Middle frontal gyrus (tissue), 1 donor: ENCODE data around the gene GNG8.

Source experiments
- DNase-seq: peaks from one replicate; pipeline ENCODE4 v3.0.0-alpha.2; 2015; ENCODE audit warnings: low spot score; ENCODE audit errors: extremely low spot score

Gene GNG8

DNA sequence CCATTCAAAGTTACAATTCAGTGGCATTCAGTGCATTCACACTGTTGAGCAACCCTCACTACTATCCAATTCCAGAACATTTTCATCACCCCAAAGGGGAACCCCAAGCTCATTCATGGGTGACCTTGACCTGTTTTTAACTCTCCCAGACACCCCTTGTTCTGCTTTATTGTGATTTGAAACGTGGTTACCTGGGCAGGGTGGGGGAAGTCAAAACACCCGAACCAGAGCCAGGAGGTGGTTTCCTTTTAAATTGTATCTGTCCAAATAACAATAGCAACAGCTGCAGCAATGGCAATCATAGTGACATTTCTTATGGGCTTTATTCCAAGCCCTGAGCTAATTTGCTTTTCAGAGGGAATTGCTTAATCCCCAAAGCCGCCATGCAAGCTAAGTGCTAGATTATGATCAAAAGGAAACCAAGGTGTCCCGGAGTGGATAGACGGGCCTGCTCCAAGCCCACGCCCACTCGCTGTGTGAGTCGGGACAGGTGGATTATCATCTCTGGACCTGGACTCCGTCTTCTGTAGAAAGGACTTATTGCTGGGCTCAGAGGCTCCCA, 17.3 kb downstream of the GNG8 start:
- DNase-seq = no peak

DNA sequence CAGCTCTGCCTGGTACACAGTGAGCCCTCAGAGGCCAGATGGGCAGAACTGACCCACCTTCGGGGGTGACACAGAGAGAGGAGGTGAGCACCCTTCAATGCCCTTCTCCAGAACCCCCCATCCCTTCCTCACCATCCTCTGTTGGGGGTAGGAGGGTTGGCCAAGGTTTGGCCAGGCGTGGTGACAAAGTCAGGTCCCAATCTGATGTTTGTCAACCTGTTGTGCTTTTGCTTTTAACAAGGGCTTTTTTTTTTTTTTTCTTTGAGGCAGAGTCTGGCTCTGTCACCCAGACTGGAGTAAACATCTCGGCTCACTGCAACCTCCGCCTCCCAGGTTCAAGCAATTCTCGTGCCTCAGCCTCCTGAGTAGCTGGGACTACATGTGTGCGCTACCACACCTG, 18.4 kb downstream of the GNG8 start:
- no peak for DNase-seq

DNA sequence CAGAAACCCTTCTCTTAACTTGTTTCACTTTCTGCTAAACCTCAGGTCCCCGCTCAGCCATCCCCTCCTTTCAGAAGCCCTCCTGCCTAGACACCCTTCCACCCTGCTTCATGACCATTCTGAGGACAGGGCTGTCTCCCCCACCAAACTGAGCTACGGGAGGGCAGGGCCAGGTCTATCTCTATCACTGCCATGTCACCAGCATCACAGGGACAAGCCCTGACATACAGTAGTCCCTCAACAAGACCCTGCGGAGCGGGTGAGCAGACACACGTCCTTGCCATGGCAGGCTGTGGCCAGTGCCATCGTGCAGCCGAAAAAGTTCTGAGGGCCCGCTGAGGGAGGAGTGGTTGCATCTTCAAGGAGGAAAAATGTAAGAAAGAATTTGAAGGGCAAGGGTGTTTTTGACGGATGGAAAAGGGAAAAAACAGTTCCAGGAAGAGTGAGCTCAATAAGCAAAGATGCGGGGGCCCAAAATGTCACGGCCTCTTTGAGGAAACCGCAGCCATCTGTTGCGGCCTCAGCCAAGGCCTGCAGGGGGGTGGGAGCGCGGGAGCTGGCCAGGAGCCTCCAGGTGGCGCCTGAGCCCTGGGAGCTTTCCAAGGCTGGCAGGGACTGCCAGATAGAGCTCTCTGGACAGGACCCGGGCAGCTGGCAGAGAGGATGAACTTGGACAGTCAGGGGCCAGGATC, 19.2 kb downstream of the GNG8 start:
- DNase-seq = no peak

DNA sequence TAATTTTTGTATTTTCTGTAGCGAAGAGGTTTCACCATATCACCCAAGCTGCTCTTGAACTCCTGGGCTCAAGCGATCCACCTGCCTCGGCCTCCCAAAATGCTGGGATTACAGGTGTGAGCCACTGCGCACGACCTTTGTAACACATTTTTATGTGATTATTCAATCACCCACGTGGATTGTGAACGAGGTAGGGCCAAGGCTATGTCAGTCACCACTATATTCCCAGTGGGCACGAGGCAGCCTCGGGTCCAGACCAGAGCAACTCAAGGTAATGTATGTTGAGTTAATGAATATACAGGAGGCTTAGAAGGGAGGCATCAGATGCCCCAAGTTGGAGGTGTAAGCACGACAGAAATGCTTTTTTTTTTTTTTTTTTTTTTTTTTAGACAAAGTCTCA, 20.0 kb downstream of the GNG8 start:
- no peak for DNase-seq

DNA sequence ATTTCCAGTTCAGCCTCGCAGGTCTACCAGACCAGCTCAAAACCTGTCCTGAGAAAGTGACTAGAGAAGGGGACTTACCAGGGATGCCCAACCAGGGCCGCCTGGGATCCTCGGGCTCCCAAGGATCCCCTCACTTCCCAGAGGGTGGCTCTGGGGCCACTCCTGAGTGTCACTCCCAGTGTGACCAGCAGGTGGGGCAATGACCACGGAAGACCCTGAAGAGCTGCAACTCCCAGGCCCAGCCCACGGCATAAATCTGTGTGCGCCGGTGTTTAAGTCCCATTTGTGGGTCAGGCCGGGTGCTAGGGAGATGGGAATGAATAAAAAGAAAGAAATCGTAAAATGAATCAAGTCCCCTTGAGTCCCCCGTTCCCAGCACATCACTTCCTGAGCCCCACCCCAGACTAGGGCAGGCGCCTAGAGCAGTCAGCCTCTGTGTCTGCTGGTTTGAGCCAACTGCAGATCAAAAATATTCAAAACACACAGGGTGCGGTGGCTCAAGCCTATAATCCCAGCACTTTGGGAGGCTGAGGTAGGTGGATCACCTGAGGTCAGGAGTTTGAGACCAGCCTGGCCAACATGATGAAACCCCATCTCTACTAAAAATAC, 21.8 kb downstream of the GNG8 start:
- DNase-seq = peak; percentile 76

DNA sequence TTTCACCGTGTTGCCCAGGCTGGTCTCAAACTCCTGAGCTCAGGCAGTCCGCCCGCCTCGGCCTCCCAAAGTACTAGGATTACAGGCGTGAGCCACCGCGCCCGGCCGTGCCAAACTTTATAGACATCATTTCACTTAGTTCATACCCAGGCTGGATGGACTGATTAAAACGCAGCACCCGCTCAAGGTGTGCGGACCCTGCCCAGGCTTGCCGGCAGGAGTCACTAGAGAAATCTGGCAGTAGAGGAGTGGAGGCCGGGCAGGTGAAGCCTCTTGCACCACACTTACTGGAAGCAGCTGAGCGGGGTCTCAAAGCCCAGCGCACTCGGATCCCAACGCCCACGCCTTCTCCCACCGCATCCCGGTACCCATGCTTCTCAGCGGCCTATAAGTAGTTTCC, 22.5 kb downstream of the GNG8 start:
- no peak for DNase-seq

DNA sequence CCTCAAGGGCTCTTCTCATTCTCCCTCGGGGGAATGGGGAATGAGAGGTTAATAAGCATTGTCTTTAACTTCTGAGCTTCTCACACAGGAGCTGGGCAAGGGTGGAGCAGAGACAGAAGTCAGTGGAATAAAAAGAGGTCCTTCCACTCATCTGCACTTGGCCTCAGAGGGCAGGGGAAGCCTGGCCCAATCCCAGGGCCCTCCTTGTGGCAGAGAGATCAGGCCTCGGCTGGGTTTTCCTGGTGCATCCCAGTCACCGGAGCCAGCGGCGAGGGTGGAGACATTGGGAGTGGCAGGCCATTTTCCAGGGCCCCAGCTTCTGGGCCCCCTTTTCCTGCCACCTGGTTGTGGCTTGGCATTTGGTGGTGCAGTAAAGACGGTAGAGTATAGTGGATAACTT, 24.2 kb downstream of the GNG8 start:
- DNase-seq = no peak

DNA sequence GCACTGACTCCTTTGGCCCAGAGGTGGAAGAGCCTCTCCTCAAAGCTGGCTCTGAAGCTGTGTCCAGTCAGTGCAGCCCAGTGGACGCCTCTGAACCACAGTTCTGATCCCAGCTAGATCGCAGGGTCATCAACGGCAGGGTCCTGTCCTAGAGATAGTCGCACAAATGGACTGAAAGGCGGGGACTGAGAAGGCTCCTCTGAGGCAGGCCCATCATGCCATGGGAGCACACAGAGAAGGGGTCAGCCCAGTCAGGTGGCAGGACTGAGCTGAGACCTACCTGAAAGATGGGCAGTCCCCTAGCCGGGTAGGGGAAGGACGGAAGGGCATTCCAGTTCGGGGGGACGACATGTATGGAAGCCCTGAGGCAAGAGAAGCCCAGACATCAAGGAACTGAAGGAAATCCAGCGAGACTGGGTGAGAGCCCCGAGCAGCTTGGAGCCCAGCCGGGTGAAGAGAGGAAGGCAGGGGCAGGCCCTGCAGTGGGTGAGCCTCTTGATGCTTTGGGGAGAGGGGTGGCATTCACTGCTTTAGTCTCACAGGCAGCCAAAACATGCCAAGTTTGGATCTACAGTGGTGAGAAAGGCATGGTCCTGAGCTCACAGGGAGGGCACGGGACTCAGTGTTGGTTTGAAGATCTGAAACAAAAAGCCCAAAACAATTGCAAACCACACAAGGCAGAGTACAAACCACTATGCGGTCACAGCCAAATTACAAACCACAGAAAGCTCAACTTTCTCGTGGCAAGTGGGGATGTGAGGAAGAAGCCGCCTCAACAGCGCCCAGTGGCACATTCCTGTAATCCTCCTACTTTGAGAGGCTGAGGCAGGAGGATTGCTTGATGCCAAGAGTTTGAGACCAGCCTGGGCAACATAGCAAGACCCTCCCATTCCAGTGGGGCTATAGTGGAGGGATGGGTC, 24.9 kb downstream of the GNG8 start:
- DNase-seq = no peak

DNA sequence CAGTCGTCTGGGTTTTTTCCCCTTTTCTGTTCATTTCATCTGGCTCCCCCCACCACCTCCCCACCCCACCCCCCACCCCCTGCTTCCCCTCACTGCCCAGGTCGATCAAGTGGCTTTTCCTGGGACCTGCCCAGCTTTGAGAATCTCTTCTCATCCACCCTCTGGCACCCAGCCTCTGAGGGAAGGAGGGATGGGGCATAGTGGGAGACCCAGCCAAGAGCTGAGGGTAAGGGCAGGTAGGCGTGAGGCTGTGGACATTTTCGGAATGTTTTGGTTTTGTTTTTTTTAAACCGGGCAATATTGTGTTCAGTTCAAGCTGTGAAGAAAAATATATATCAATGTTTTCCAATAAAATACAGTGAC, 25.6 kb downstream of the GNG8 start:
- no peak for DNase-seq

DNA sequence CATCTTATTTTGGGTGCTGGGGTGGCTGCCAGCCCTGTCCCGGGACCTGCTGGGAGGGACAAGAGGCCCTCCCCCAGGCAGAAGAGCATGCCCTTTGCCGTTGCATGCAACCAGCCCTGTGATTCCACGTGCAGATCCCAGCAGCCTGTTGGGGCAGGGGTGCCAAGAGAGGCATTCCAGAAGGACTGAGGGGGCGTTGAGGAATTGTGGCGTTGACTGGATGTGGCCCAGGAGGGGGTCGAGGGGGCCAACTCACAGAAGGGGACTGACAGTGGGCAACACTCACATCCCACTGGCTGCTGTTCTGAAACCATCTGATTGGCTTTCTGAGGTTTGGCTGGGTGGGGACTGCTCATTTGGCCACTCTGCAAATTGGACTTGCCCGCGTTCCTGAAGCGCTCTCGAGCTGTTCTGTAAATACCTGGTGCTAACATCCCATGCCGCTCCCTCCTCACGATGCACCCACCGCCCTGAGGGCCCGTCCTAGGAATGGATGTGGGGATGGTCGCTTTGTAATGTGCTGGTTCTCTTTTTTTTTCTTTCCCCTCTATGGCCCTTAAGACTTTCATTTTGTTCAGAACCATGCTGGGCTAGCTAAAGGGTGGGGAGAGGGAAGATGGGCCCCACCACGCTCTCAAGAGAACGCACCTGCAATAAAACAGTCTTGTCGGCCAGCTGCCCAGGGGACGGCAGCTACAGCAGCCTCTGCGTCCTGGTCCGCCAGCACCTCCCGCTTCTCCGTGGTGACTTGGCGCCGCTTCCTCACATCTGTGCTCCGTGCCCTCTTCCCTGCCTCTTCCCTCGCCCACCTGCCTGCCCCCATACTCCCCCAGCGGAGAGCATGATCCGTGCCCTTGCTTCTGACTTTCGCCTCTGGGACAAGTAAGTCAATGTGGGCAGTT, 26.2 kb downstream of the GNG8 start:
- no peak for DNase-seq

DNA sequence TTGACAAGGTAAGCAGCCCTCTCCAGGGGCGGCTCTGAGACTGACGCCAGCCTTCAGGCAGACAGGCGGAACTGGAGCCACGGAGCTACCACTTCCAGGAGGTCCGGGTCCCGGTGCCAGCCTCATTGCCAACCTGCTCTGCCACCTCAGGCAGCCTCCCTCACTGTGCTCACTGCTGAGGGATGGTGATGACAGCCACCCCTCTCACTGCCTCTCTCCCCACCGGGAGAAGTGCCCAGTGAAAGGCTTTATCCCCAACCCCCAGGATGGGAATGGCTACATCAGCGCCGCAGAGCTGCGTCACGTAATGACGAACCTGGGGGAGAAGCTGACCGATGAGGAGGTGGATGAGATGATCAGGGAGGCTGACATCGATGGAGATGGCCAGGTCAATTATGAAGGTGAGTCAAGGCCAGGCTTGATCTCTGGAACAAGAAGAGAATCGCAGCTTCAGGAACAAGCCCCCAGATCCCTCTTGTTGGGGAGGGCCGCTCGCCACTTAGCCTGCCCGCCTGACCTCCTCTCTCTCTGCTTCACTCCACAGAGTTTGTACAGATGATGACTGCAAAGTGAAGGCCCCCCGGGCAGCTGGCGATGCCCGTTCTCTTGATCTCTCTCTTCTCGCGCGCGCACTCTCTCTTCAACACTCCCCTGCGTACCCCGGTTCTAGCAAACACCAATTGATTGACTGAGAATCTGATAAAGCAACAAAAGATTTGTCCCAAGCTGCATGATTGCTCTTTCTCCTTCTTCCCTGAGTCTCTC, 27.2 kb downstream of the GNG8 start:
- no peak for DNase-seq

DNA sequence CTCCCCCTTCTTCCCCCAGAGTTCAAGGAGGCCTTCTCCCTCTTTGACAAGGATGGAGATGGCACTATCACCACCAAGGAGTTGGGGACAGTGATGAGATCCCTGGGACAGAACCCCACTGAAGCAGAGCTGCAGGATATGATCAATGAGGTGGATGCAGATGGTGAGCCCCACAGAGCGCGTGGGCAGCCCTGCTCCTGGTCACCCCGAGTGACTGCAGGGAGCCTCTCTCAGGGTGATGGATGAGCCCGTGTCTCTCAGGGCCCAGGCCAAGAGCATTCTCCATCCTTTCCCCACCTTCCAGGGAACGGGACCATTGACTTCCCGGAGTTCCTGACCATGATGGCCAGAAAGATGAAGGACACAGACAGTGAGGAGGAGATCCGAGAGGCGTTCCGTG, 27.8 kb downstream of the GNG8 start:
- DNase-seq = no peak

DNA sequence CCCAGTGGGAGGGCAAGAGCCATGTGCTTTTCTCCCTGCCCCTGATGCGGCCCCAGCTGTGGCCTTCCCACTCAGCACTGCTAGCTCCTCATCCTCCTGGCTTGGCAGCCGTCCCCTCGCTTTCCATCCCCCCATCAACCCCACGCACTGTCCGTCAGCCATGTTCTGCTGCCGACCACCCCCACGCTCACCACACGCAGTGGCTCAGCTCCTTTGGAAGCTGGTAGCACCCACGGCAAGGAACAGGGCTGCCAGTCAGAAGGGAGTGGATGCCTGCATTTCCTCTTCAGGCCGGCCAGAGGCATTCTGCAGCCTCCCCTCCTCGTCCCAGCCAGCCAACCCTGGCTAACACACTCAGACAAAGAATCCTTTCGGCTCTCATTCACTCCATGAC, 28.6 kb downstream of the GNG8 start:
- DNase-seq = no peak

DNA sequence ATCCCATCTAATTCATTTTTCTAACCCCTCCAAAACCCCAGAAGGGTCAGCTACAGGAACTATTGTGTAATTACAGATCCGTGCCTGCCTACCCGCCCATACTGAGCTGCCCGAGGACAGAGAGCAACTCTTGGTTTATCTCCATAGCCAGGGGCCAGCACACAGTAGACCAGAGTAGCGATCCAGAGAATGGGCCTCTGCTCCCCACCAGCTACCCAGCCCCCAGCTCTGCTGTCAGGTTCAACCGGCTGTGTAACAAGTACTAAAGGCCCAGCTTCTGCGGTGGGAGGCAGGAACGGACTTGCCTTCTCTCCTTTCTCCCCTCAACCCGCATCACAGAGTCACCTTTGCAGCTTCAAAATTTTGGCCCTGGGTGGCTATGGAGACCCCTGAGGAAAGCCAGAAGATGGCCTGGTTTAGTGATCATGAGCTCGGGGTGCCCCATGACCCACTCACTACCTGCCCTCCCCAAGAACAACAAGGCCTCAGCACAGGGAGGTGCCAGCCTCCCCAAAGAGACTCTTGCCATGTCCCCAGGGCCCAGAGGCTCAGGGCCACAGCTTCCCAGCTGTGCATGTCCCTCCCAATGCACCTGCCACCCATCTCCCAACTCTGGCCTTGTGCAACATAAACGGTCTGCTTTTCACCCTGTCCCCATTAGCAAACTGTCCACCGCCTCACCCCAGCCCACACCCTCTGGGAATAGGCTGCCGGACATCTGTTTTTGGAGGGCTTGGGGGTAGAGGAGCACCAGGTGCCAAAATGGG, 29.1 kb downstream of the GNG8 start:
- DNase-seq = no peak

DNA sequence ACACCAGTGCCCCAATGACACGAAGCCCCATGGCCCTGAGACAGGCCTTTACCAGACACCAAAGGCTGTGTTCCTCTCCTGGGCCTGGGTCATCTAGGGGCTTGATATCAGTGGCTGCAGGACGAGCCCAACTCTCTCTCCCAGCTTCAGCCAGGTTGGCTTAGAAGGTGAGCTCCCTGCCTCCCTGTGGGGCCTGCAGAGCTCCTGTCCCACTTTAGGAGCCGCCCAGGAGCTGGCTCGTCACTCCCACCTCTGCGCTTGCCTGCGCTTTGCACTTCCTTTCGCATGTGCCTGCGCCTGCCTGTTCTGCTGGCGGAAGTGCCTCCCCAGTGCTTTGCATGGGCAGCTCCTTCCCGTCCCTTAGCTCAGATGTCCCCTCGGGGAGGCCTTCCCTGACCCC, 30.0 kb downstream of the GNG8 start:
- no peak for DNase-seq

DNA sequence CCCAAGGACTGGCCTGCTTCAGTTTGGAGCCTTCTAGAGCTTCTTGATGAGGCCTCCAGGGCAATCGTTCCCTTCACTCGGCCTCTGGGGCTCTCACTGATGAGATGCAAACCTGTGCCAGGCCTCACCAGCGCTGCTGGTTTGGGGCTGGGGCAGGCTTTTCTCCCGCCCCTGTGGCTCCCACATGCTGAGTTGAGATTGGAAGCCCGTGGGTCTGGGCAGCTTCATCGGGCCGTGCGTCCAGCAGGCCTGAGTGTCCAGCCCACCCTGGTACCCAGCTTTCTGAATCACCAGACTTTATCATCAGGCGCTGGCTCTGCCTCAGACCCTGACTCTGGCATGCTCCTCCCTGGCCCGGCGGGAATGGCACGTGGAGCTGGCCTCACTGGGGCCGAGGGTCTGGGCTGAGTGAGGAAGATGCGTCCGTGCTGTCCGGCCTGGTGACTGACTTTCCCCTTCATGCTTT, 30.6 kb downstream of the GNG8 start:
- no peak for DNase-seq

DNA sequence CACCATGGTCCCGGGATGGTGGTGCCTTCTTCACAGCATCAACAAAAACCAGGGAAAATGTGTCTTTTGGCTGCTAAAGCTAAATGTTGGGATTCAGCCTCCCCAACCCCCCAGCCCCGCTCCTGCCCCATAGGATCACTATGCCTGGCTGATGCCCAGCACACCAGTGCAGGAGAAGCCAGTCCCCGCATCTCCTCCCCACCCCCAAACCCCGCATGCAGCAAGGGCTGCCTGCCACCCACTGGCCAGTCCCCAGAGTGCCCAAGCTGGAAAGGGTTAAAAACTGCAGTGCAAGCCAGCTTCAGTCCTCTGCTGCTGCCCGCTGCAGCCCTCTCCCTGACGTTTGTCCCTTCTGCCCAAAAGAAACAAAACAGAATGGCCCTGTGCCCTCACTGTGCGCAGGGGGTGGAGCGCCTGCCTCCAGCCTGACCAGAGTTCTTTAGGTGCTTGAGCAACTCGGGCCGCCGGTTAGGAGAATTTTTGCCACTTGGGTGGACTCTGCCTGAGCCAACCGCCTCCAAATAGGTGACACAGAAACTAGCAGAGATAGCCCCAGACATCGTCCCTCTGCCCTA, 31.1 kb downstream of the GNG8 start:
- no peak for DNase-seq

DNA sequence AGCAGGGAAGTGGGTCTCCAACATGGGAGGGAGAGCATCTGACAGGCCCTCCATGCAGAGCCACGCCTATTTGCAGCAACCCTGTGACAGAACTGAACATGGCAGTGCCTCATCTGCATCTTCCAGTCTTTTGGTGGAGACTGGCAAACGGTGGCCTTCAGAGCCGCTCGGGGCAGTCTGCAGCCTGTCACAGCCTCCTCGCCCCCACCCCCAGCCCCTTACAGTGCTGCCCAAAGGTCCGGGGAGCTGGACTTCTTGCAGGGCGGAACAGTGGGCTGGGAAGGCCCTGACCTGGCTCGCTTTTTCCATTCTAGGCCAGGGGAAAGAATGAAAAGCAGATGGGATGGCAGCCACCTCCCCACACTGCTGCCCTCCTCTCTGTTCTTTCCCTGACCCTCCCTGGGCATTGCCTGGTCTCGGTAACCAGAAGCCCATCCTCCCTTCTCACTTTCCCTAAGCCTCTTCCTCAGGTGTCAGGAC, 32.2 kb downstream of the GNG8 start:
- no peak for DNase-seq

DNA sequence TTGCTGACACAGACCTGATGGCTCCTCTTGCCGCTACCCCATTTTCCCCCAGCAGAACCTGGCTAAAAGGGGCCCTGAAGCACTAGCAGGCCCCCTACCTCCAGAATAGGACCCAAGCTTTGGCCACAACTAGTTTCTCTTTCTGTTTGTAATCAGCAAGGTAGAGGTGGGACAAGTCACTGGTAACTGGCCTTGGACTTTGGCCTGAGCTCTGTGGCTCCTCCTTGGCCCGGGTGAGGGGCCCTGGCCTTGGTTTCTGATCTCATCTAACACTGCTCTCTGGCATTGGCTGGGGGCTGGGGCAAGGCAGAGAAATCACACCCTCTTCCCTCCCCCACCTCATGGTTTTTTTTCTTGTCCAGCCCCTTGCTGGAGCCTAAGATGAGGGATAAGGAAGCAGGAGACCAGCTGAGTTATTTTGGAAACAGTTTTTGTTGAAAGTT, 32.8 kb downstream of the GNG8 start:
- DNase-seq = no peak
